Measurements from ENCODE around the gene EVX1. TPM values are rescaled to one million over a fixed set of nuclear protein-coding genes. Genes with fewer than 3 reads are reported as not detected.

Gene EVX1
- total and polyA plus RNA-seq, 8 donors = not detected

- peak; percentile 68 to 77 for TF ChIP-seq CTCF (IDR thresholded peaks at IDR 0.05)
Measured at GRCh38 chr7:27196287-27196767, 46.3 kb upstream of the EVX1 start.

GRCh38 chr7:27197137-27198042, 45.2 kb upstream of the EVX1 start:
- Histone ChIP-seq H3K27me3 (peaks cover 97 to 98% of the 10 kb centered on the region in 2 donors), H3K27ac (no peak overlapping the region), H3K36me3 (no peaks in the 10 kb centered on the region), H3K4me3 (no peak overlapping the region), H3K4me1 (peaks cover 11 to 49% of the 10 kb centered on the region in 2 donors), H3K9me3 (no peaks in the 10 kb centered on the region)
- intact Hi-C loops (cut with DNase I) = no loop called here
- DNase-seq (no peak), ATAC-seq (no peak)
- no peak for TF ChIP-seq CTCF (IDR thresholded peaks at IDR 0.05)

More at GRCh38 chr7:27196287-27196767, 46.3 kb upstream of the EVX1 start:
- H3K4me1 ChIP-seq = peaks cover 11 to 45% of the 10 kb centered on the region in 2 donors
- DNase-seq = peak in 3 of 4 donors; percentile 74 to 85 (median 82)
- intact Hi-C loops (cut with DNase I) = no loop called here
- no peak overlapping the region for H3K4me3 ChIP-seq
- H3K27me3 ChIP-seq = peaks cover 97 to 98% of the 10 kb centered on the region in 2 donors
- no peaks in the 10 kb centered on the region for H3K9me3 ChIP-seq
- no peaks in the 10 kb centered on the region for H3K36me3 ChIP-seq
- ATAC-seq = peak; percentile 64
- no peak overlapping the region for H3K27ac ChIP-seq

GRCh38 chr7:27198138-27198841, 44.3 kb upstream of the EVX1 start:
- ATAC-seq (no peak), DNase-seq (peak in 2 of 4 donors; percentile 16 to 62)
- no peaks in the 10 kb centered on the region for H3K36me3 ChIP-seq
- no peaks in the 10 kb centered on the region for H3K9me3 ChIP-seq
- peaks cover 4 to 42% of the 10 kb centered on the region in 2 donors for H3K4me1 ChIP-seq
- TF ChIP-seq CTCF (IDR thresholded peaks at IDR 0.05) = no peak
- no peak overlapping the region for H3K4me3 ChIP-seq
- no peak overlapping the region for H3K27ac ChIP-seq
- intact Hi-C loops (cut with DNase I) = no loop called here
- peaks cover 97 to 98% of the 10 kb centered on the region in 2 donors for H3K27me3 ChIP-seq

- peaks cover 97 to 98% of the 10 kb centered on the region in 2 donors for H3K27me3 ChIP-seq
- peak overlapping the region in 1 of 2 donors; percentile 7 for H3K4me3 ChIP-seq
- peak in 1 of 4 donors; percentile 80 for DNase-seq
Measured at GRCh38 chr7:27198871-27199801, 43.5 kb upstream of the EVX1 start.

More at GRCh38 chr7:27198871-27199801, 43.5 kb upstream of the EVX1 start:
- H3K4me1 ChIP-seq = peaks cover 4 to 36% of the 10 kb centered on the region in 2 donors
- H3K9me3 ChIP-seq = no peaks in the 10 kb centered on the region
- no peak for TF ChIP-seq CTCF (IDR thresholded peaks at IDR 0.05)
- ATAC-seq = no peak
- no peak overlapping the region for H3K27ac ChIP-seq
- H3K36me3 ChIP-seq = no peaks in the 10 kb centered on the region
- intact Hi-C loops (cut with DNase I) = no loop called here

Data from left lung (tissue), 10 donors.